ENCODE data around the gene TFPI.

- TF ChIP-seq CTCF (IDR thresholded peaks at IDR 0.05): no peak
- TF ChIP-seq POLR2A (IDR thresholded peaks at IDR 0.05): peak in 1 of 4 donors; percentile 38
Observed at GRCh38 chr2:187554011-187554703, at the start of gene TFPI.
